Stimulated activated CD4-positive, alpha-beta T cell treated with anti-CD3 and anti-CD28 coated beads, Interleukin-1b, Interleukin-23, amount 100 ng/mL, for 24 hours (primary cell): ENCODE results near the gene TLN1.

Experiments
- DNase-seq, 4 experiments: peaks; one replicate each; pipeline ENCODE4 v3.0.0-alpha.2; 2020; ENCODE audit warnings: low read depth in 4 of 4, low spot score in 1 of 4

Gene TLN1

GRCh38 chr9:35729101-35729500 is 2.9 kb downstream of the TLN1 start:
- no peak for DNase-seq

DNA sequence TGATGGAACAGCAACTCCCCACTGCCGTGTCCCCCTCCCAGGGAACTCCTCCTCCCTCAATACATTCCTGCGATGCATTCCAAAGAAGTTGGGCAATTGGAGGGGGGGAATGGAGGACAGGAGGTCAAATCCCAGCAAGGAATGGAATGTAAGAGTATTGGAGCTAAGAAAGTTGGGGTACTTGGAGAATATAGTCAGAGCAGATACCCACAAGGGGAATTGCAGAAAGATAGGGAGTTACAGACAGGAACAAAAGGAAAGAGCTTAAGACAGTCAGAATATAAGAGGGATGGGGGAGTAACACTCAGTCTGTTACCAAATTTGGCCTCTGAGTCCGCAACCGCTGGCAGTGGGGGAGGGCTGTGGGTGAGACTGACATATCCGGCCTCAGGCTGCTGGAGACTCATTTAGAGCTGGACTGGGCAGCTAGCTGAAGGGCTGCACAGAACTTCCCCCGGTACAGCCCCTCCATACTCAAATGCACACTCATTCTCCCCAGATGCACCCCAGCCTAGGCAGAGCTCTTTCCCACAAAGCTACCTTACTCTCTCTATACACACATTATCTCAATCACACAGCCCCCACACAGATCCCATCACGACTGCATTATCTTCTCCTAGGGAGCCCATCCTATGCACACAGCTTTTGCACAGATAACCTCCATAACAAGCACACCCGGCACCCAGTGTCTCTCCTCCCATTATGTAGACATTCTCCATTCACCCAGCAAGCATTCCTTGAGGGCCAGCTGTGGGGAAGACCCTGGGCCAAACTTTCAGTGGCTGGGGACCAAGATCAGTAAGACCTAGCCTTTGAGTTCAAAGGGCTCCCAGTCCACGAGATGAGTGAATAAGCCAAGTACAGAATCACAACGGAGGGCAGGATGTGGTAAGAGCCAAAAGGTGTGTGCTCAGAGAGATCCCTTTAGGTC is 3.7 kb downstream of the TLN1 start:
- no peak for DNase-seq

DNA sequence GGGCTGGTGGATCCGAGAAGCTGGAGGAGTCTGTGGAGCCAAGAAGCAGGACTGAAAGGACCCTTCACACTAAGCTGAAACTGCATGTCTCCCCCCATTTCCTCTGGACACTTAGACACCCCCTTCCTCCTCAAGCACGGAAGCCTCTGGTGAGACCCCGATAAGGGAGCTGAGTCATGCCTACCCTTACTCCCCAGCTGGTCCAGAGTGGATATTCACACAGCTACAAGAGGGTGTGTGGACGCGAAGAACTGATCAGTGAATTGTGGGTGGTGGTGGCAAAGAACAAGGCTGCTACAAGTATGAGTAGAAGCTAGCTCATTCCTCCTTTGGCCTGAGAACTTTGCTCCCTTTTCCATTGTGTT is 4.3 kb downstream of the TLN1 start:
- no peak for DNase-seq

DNA sequence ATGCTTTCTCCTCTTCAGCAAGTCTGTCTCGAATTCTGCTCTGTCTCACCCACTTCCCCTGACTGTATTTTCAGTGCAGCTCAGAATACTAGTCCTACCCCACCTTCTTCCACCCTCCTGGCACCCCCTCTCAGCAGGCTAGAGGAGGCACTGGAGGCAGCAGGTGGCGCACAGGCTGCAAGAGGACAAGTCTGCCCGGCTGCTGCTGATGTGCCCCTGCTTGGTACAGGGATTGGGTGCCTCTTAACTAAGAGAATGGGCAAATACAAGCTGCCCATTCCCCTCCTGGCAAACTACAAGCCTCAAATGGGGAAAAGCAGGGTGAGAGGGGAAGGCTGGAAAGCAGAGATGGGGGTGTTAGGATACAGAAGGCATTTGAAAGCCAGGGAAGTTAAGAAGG is 5.1 kb downstream of the TLN1 start:
- no peak for DNase-seq

GRCh38 chr9:35725362-35725761 is 6.6 kb downstream of the TLN1 start:
- DNase-seq, result no peak

- DNase-seq, result no peak
Observed at GRCh38 chr9:35723908-35724307, 8.1 kb downstream of the TLN1 start.

DNA sequence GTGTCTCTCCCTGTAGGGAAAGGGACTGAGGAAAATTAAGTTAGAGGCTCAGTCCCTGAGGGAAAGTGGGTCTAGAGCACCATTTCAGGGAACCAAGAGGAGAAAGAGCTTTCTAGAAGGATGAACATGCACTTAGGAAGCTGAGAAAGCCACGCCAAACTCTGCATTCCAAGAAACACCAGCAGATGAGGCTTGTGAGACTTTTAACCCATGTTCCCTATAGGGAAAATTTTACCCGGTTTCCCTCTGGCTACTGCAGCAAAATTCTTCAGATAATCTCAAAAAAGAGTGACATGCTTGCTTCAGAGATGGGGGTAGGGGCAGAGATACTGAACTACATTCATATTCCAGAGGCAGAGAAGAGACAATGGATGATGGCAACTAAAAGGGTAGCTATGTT is 8.6 kb downstream of the TLN1 start:
- no peak for DNase-seq

GRCh38 chr9:35719546-35719945 is 12.4 kb downstream of the TLN1 start:
- DNase-seq, result no peak

DNA sequence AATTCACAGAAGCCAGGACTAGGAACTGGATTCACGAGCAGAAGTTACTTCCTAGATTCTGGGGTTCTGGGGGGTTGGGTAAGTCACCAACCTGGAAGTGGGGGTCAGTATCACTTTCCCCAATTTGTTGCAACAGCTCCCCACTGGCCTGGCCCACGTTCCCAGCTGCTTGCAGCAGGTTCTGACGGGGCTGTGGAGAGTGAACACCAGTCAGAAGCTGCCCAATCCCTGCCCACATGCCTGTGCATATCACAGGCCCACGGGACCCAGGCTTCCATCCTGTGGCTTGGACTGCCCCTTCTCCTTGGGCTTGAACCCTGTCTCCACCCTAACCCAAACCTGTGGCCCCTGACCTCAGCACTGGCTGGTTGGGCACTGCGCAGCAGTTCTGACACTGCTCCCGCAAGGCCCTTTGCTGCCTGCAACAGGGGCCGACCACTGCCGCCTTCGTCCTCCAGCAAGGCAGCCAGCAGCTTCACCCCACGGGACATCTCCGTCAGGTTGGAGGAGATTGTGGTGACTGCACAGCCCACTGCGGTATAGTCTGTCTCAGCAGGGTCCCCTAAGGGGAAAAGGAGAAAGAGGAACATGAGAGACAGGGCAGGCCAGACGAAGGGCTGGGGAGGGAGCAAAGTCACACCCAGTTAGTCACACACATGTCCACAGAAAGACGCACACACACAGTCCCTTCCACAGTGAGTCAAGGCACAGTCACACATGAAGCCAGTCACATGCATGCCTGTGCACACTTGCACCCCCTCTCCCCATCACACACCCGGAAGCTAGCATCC is 13.1 kb downstream of the TLN1 start:
- DNase-seq, result no peak

- DNase-seq, result no peak
Observed at GRCh38 chr9:35717132-35717870, 14.7 kb downstream of the TLN1 start.

DNA sequence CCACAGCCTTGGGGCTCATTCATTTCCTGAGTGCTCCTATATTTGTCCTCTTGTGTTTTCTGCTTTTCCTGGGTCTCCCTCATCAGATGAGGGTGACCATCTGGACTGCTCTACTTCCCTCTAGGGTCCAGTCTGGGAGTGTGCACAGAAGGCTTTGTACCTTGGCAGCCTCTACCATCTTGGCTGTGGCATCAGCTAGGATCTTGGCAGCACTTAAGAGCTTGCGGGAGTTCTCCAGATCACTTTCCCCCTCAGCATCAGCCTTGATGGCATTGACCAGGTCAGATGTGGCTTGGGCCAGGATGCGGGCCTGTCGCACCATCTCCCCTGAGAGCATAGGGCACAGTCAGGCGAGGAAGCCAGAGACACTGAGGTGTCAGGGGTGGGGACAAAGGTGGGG is 15.8 kb downstream of the TLN1 start:
- no peak for DNase-seq

- DNase-seq, result no peak
Observed at GRCh38 chr9:35714579-35715252, 17.3 kb downstream of the TLN1 start.

GRCh38 chr9:35714123-35714522 is 17.9 kb downstream of the TLN1 start:
- DNase-seq, result no peak

DNA sequence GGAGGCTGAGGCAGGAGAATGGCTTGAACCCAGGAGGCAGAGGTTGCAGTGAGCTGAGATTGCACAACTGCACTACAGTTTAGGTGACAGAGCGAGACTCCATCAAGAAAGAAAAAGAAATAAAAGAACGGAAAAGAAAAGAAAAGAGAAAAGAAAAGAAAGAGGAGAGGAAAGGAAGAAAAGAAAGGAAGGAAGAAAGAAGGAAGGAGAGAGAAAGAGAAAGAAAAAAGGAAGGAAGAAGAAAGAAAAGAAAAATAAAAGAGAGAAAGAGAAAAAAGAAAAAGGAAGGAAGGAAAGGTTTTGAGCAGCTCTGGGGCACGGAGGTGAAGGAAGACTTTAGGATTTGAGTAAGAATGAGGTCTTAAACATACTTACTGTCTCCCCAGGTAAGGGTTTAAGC is 18.4 kb downstream of the TLN1 start:
- DNase-seq, result no peak

GRCh38 chr9:35712762-35713400 is 19.1 kb downstream of the TLN1 start:
- DNase-seq, result no peak

DNA sequence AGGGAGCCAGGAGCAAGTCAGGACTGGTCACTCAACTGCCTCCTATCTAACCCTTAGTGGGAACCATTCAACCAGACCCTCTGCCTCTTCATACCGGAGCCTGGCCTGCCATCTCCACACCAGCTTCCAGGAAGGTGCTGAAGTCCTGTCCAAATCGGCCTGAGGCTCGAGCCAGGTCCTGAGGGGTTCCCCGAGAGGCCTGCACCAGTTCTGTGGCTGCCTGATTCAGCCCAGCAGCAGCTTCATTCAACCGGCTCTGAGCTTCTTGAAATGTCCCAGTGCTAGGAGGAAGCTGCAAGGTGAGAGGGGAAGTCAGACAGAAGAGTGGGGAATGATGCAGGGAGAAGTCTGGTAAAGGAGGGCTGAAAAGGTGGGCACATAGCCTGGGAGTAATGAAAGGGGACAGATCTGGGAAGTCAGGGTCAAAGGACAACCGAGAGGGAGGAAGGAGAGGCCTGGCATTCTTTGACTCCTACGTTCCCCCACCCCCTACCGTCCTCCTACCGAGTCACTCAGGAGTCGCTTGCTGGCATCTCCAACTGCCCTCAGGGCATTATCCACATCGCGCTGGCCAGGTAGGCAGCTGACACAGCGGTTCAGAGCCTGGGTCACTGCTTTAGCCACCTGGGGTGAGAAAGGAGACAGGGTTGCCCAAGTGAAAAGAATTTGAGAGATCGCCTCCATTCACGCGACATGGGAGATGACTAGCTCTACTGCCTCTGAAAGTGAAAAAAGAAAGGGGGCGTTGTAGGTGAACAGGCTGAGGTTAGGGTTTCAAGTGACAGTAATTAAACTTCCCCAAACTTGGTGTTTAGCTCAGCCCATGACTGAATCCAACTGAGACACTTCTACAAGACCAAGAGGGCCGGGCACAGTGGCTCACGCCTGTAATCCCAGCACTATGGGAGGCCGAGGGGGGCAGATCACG is 20.2 kb downstream of the TLN1 start:
- no peak for DNase-seq

DNA sequence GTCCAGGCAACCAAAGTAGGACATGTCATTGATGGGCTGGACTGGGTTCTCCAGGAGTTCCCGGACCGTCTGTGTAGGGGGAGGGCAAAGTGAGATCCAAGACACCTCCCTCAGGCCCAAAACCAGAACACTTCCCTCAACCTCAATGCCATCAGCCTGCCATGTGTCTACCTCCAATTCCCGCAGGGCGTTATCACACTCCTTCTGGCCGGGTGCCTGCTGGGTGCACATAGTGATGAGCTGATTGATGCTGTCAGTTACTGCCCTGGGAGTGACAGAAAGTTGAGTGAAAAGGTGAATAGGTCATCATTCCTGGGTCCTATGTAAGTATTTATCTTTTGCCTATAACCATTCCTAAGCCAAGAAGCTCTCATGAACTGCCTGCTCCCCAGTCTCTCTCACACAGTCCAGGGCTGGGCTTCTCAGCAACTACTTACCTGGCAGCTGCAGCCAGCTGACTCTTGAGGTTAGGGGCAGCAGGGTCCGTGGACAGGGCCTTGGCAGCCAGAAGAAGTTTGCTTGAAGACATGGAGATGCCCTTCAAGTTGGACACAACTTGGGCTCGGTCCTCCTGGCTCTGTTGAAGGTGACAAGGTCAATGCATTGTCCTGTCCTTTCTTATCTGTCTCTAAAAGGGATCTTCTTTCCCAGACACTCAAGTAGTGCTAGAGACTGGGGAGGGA is 21.0 kb downstream of the TLN1 start:
- no peak for DNase-seq

- DNase-seq, result no peak
Observed at GRCh38 chr9:35708146-35708545, 23.8 kb downstream of the TLN1 start.

DNA sequence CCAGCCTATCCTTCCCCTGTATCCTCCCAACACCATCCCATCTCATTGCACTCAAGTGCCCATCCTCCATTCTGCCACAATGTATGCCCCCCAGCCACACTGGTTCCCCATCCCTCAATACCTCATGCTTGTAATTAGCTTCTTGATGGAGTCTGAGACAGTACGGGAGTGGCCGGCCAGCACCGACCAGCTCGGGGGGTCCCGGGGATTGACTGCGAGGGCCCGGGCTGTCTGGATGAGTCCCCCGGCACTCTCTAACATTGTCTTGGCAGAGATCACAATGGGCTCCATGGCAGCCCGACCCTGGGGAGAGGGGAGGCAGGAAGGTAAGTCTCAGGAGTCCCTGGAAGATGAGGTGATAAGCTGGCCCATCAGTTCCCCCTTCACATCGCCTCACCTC is 25.0 kb downstream of the TLN1 start:
- DNase-seq, result no peak
